HG02840 (cell line): ENCODE data around the gene SLC35B4.

Experiments used
- ATAC-seq: cut with Tn5 transposase; IDR thresholded peaks from one replicate; pipeline ENCODE4 v1.9.1; 2021; ENCODE audit warnings: mild to moderate bottlenecking, moderate library complexity, moderate number of reproducible peaks; ENCODE audit not compliant: unreplicated experiment, low FRiP score

The SLC35B4 gene, protein sequence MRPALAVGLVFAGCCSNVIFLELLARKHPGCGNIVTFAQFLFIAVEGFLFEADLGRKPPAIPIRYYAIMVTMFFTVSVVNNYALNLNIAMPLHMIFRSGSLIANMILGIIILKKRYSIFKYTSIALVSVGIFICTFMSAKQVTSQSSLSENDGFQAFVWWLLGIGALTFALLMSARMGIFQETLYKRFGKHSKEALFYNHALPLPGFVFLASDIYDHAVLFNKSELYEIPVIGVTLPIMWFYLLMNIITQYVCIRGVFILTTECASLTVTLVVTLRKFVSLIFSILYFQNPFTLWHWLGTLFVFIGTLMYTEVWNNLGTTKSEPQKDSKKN

GRCh38 chr7:134316539-134317344, at the start of gene SLC35B4:
Gene SLC35B4 (minus strand): TSS chr7:134316930. CDS start chr7:134316751, 179 bp downstream.
- ATAC-seq, result peak; percentile 99

DNA sequence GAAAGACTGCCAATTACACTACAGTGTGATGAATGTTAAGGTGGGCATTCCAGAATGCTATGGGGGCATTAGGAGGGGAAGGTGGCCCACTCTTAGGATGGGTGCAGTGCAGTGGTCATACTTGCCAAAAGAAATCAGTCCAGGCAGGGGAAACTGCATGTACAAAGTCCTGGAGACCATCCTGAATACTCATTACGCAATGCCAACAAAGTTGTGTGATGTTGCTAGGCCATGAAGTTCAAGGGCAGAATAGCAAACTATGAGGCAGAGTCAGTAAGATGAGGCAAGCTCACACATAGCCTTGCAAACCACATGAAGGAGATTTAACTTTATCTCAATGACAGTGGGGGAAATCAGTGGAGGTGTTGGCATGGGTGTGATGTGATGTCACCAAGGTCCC, 49.8 kb upstream of the SLC35B4 start:
- no peak for ATAC-seq

GRCh38 chr7:134365341-134366054, 48.8 kb upstream of the SLC35B4 start:
- no peak for ATAC-seq

DNA sequence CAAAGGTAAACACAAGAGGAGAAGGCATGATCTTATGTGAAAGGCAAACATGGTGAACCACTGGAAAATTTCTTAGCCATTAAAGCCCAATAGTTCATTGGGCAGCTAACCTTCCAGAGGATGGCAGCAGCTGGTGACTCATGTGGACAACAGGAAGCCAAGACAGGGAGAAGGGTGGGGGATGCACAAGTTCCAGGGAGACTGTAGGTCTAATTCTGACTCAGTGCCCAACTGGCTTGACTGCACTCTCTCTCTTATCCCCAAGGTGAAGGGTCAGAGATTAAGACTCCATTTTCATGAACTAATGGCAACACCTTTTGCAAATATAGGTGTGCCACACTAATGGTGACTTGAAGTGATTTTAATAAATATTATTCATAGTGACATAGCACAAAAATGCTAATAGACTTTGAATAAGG, 47.9 kb upstream of the SLC35B4 start:
- ATAC-seq, result no peak

GRCh38 chr7:134362587-134363483, 46.1 kb upstream of the SLC35B4 start:
- no peak for ATAC-seq

DNA sequence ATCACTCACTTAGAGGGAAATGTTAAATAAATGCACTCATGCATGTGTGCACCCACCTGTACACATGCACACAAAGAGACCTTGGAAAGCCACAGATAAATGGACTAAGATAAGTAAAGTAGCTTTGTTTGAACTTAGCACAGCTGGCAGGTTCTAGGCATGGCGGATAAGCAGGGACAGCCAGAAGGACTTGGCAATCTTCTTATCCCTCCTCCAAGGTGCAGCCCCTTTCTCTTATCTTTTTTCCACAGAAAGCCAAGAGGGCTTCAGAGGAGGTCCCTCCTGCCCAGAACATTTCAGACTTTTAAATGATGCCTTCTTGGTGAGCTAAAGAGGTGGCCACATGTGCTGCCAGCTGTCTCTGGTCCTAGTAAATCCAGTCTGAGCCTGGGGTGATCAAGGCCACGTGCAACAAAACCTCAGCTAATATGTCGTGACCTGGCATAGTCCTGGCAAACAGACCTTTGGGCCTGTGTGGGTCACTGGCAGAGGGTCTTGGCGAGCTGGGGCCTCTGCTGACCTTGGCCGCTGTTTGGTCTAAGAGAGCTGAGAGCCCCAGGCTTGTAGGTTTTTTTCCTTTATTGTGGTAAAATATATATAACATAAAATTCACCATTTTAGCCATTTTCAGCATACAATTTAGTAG, 43.2 kb upstream of the SLC35B4 start:
- ATAC-seq, result no peak

DNA sequence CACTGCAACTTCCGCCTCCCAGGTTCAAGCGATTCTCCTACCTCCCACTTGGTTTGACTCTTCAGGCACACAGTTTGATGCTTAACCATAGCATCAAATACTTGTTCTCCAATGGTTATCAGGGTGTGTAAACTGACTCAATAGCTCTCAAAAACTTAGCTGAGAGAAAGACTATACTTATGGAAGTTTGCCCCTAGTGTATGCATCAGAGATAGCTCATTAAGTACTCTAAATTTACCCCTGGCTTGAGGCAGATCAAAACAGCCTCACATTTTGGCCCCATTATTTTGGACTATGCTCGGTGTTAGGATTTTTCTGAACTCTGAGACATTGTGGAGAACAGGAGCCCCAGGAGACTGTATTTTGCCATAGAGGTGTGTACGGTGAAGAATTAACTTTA, 40.8 kb upstream of the SLC35B4 start:
- ATAC-seq, result no peak

GRCh38 chr7:134356421-134356936, 39.7 kb upstream of the SLC35B4 start:
- ATAC-seq, result no peak

DNA sequence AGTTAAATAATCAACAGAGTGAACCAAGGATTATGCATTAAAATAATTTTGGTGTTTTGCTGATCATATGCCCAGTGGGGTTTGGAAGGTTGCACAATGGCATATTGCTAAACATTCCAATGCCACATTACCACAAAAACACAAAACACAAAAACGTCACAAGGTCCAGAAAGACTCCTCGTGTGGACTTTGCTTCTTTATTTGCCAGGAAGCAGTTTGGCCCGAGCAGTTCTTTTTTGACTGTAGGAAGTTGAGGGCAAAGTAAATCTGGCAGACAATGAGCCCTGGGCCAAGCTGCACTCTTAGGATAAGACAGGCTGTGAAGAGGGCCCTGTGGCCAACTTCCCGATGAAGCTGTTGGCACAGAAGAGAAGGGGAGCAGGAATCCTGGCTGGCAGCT, 39.2 kb upstream of the SLC35B4 start:
- no peak for ATAC-seq

GRCh38 chr7:134355004-134355525, 38.3 kb upstream of the SLC35B4 start:
- ATAC-seq, result no peak

DNA sequence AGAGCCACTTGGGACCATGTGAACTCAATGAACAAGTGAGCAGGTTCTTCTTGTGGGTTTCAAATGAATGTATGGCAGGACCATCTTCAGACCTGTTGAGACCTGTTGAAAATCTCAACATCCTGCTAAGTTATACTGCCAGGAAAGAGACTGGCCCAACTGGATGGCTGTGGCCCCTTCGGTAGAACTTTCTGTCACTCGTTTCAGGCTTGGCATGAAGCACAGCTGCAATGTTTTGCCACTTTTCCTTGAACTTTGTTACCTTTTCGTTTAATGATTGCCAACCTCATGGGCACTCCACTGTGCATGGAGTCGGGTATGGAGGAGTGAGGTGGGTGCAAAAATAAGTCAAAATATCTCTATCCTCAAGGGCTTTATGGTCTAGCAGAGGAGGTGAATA, 36.7 kb upstream of the SLC35B4 start:
- no peak for ATAC-seq

DNA sequence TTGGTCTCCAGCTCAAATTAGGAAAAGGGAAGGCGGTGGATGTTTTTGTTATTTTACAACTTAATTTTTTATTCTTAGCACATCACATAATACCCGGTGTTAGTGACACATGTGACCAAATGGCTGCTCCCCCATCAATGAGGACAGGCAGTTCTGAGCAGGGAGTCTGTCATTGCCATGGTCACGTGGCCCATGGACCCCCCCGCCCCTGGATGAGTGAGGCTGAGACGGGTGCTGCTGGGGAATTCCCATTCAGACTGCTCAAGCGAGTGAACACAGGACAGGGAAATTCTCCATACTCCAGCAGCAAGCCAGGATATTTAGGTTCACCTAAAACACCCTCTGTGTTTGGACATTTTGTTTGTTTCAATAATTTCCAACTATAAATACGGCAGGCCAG, 34.7 kb upstream of the SLC35B4 start:
- no peak for ATAC-seq

DNA sequence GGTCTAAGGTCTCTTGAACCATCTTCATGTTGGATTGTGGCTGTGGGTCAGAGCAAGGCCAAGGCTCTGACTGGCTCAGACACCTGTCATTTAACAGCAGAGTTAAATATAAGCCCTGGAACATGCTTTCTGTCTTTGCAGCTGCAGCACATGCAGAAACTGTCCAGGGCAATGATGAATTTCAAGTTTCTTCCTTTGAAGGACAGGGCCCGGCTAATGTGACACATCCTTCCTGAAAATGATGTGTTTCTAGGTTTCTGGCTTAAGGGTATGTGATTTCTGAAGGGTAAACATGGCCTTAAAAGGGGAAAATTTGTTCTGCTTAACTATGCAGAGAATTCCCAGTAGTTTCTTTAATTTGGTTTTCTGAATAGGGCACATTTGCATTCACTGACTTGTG, 34.0 kb upstream of the SLC35B4 start:
- ATAC-seq, result no peak

GRCh38 chr7:134347567-134347966, 30.8 kb upstream of the SLC35B4 start:
- no peak for ATAC-seq

- ATAC-seq, result no peak
Measured at GRCh38 chr7:134343796-134344195, 27.1 kb upstream of the SLC35B4 start.

DNA sequence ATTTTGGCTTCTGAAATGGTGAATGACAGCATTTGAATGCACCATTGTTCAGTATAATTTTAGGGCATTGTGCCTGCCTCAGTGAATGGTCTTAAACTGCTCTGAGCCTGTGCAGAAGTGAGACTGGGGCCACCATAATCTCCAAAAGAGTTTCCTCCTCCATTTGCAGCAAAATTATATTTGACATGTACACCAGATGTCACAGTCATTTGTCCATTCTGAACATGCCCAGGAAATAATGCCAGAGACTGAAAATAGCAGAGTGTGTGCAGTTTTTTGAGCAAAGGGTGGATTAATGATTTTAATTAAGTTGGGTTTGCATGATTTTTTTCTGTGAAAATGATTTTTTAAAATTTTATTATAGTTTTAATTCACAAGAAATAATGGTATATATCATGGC, 26.4 kb upstream of the SLC35B4 start:
- ATAC-seq, result no peak

- ATAC-seq, result no peak
Measured at GRCh38 chr7:134339475-134339874, 22.7 kb upstream of the SLC35B4 start.

DNA sequence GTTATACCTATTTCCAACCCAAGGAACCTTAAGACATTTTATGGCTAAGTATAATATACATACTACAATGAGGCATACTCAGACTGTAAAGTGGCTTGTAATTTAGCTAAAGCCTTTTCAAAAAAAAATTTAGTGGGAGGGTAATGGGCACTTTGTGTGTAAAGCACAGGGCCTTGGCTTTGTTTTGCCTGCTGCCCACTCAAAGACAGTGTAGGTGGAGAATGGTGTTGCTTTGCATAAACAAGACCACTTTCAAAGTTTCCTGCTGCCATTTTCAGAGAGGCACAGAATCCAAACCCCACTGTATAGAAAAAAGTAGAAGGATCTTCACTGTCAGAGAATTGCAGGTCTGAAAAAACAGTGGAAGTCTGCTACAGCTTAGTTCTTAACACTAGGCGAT, 21.2 kb upstream of the SLC35B4 start:
- no peak for ATAC-seq

GRCh38 chr7:134334408-134334807, 17.7 kb upstream of the SLC35B4 start:
- ATAC-seq, result no peak
